GM12873 (cell line): ENCODE measurements around the gene AHNAK2.

Experiments
- CTCF ChIP-seq: IDR thresholded peaks from 2 replicates; pipeline ENCODE4 v1.5.1; 2012; ENCODE audit warnings: low read depth, mild to moderate bottlenecking, moderate library complexity, low read length, control low read depth; ENCODE audit not compliant: insufficient read depth; ENCODE audit errors: missing control alignments

Gene AHNAK2

GRCh38 chr14:105007593-105008264 lies 29.6 kb upstream of the AHNAK2 start:
- TF ChIP-seq CTCF = no peak

GRCh38 chr14:105006831-105007592 lies 28.8 kb upstream of the AHNAK2 start:
- no peak for TF ChIP-seq CTCF

- no peak for TF ChIP-seq CTCF
Measured at GRCh38 chr14:105005929-105006830, 28.0 kb upstream of the AHNAK2 start.

- TF ChIP-seq CTCF = no peak
Measured at GRCh38 chr14:105005329-105005928, 27.3 kb upstream of the AHNAK2 start.

GRCh38 chr14:104999361-104999760 lies 21.2 kb upstream of the AHNAK2 start:
- no peak for TF ChIP-seq CTCF

- TF ChIP-seq CTCF = no peak
Measured at GRCh38 chr14:104998801-104999200, 20.6 kb upstream of the AHNAK2 start.

- TF ChIP-seq CTCF = no peak
Measured at GRCh38 chr14:104996483-104996882, 18.3 kb upstream of the AHNAK2 start.
